SK-N-SH treated with all-trans-retinoic acid at 6 μM for 48 hours (cell line): ENCODE measurements around the gene KRTAP2-1.
"Not testable (repeated sequence)": the region's sequence is repeated elsewhere in the genome, so short reads cannot be mapped to it uniquely, and the experiment has no call there.

Source experiments
- ARNTL ChIP-seq: fragments of 450-650 bp; formaldehyde crosslinking; IDR thresholded peaks from 2 replicates; pipeline ENCODE4 v1.5.0; 2020; ENCODE audit warnings: low read depth, mild to moderate bottlenecking, moderate library complexity, borderline replicate concordance
- GLIS3 ChIP-seq: fragments of 250-450 bp; sonication (Bioruptor Pico); IDR thresholded peaks from 2 replicates; pipeline ENCODE4 v1.5.0; 2020; ENCODE audit warnings: mild to moderate bottlenecking, moderate library complexity
- ISL1 ChIP-seq: fragments of 250-450 bp; sonication (Bioruptor Pico); IDR thresholded peaks from 2 replicates; pipeline ENCODE4 v2.1.2; 2022; ENCODE audit warnings: mild to moderate bottlenecking, moderate library complexity
- RARB ChIP-seq: fragments of 250-450 bp; sonication (Bioruptor Pico); IDR thresholded peaks from 2 replicates; pipeline ENCODE4 v1.8.0; 2021; ENCODE audit warnings: mild to moderate bottlenecking, moderate library complexity
- SNAI2 ChIP-seq: fragments of 250-450 bp; sonication (Bioruptor Pico); IDR thresholded peaks from 2 replicates; pipeline ENCODE4 v1.5.0; 2020; ENCODE audit warnings: mild to moderate bottlenecking, moderate library complexity
- TOX ChIP-seq: fragments of 250-450 bp; sonication (Bioruptor Pico); IDR thresholded peaks from 2 replicates; pipeline ENCODE4 v1.8.0; 2021; ENCODE audit warnings: mild to moderate bottlenecking, moderate library complexity, borderline replicate concordance
- ZFP3 ChIP-seq: fragments of 250-450 bp; sonication (Bioruptor Pico); IDR thresholded peaks from 2 replicates; pipeline ENCODE4 v1.5.0; 2020; ENCODE audit warnings: mild to moderate bottlenecking, moderate library complexity
- ZFP30 ChIP-seq: fragments of 450-650 bp; formaldehyde crosslinking; IDR thresholded peaks from 2 replicates; pipeline ENCODE4 v1.5.0; 2022; ENCODE audit warnings: mild to moderate bottlenecking, moderate library complexity
- ZNF565 ChIP-seq: fragments of 450-650 bp; formaldehyde crosslinking; conservative IDR thresholded peaks from 2 replicates; pipeline ENCODE4 v1.5.0; 2020; ENCODE audit warnings: low read depth, mild to moderate bottlenecking, moderate library complexity
- TF ChIP-seq, protein P1 (sequence below): fragments of 250-450 bp; sonication (Bioruptor Pico); IDR thresholded peaks from 2 replicates; pipeline ENCODE4 v1.8.0; 2020; ENCODE audit warnings: mild to moderate bottlenecking, moderate library complexity, borderline replicate concordance
- TF ChIP-seq, protein P2 (sequence below): fragments of 250-450 bp; sonication (Bioruptor Pico); IDR thresholded peaks from 2 replicates; pipeline ENCODE4 v1.8.0; 2021; ENCODE audit warnings: low read depth, mild to moderate bottlenecking, moderate library complexity, borderline replicate concordance

- TF ChIP-seq, protein P1, sequence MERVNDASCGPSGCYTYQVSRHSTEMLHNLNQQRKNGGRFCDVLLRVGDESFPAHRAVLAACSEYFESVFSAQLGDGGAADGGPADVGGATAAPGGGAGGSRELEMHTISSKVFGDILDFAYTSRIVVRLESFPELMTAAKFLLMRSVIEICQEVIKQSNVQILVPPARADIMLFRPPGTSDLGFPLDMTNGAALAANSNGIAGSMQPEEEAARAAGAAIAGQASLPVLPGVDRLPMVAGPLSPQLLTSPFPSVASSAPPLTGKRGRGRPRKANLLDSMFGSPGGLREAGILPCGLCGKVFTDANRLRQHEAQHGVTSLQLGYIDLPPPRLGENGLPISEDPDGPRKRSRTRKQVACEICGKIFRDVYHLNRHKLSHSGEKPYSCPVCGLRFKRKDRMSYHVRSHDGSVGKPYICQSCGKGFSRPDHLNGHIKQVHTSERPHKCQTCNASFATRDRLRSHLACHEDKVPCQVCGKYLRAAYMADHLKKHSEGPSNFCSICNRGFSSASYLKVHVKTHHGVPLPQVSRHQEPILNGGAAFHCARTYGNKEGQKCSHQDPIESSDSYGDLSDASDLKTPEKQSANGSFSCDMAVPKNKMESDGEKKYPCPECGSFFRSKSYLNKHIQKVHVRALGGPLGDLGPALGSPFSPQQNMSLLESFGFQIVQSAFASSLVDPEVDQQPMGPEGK, result not testable (repeated sequence)
- TF ChIP-seq SNAI2 (CRISPR knock-in tag); TOX (CRISPR knock-in tag); ZFP30 (CRISPR knock-in tag); RARB (CRISPR knock-in tag); GLIS3 (CRISPR knock-in tag); ZNF565 (CRISPR knock-in tag); ARNTL (CRISPR knock-in tag); ZFP3; ISL1 (CRISPR knock-in tag): not testable (repeated sequence)
- TF ChIP-seq, protein P2, sequence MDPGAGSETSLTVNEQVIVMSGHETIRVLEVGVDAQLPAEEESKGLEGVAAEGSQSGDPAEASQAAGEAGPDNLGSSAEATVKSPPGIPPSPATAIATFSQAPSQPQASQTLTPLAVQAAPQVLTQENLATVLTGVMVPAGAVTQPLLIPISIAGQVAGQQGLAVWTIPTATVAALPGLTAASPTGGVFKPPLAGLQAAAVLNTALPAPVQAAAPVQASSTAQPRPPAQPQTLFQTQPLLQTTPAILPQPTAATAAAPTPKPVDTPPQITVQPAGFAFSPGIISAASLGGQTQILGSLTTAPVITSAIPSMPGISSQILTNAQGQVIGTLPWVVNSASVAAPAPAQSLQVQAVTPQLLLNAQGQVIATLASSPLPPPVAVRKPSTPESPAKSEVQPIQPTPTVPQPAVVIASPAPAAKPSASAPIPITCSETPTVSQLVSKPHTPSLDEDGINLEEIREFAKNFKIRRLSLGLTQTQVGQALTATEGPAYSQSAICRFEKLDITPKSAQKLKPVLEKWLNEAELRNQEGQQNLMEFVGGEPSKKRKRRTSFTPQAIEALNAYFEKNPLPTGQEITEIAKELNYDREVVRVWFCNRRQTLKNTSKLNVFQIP (CRISPR knock-in tag), result not testable (repeated sequence)
Observed at GRCh38 chr17:41083427-41083826, 36.3 kb upstream of the KRTAP2-1 start.
